ENCODE data around the gene ABCA13.

Gene ABCA13

GRCh38 chr7:48525736-48526732 lies 354.8 kb downstream of the ABCA13 start:
- Histone ChIP-seq H2AFZ (no peak overlapping the region), H3K36me3 (ENCODE audit: control insufficient read depth, insufficient read depth, low read length) (no peaks in the 10 kb centered on the region), H3K9me3 (ENCODE audit: control insufficient read depth, low read length) (no peaks in the 10 kb centered on the region), H3K27ac (no peak overlapping the region), H3K27me3 (ENCODE audit: control insufficient read depth, insufficient read depth, low read length) (no peaks in the 10 kb centered on the region), H3K4me1 (no peaks in the 10 kb centered on the region), H3K4me2 (ENCODE audit: low read length) (no peak overlapping the region), H3K9ac (no peak overlapping the region), H3K79me2 (no peaks in the 10 kb centered on the region), H3K4me3 (ENCODE audit: low read depth, low read length) (no peak overlapping the region)
- TF ChIP-seq, protein P1, sequence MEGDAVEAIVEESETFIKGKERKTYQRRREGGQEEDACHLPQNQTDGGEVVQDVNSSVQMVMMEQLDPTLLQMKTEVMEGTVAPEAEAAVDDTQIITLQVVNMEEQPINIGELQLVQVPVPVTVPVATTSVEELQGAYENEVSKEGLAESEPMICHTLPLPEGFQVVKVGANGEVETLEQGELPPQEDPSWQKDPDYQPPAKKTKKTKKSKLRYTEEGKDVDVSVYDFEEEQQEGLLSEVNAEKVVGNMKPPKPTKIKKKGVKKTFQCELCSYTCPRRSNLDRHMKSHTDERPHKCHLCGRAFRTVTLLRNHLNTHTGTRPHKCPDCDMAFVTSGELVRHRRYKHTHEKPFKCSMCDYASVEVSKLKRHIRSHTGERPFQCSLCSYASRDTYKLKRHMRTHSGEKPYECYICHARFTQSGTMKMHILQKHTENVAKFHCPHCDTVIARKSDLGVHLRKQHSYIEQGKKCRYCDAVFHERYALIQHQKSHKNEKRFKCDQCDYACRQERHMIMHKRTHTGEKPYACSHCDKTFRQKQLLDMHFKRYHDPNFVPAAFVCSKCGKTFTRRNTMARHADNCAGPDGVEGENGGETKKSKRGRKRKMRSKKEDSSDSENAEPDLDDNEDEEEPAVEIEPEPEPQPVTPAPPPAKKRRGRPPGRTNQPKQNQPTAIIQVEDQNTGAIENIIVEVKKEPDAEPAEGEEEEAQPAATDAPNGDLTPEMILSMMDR (IDR thresholded peaks at IDR 0.05): no peak

DNA sequence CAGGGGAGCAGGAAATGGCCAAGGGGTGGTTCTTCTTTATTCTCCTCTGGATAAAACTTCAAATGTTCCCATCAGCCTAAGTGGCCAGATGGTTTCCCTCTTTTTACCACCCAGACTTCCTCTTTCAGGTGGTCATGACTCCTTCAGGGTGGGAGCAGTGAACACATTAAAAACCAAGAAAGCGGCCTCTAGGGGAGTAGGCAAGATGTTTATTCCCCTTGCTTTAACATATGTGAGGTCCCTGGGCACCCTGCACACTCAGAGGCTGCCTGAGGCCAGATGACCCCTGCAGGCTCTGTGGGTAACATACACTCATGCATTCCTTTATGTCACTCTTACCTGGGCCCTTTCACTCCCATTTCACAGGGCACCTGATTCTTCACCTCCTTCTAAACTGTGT lies 357.4 kb downstream of the ABCA13 start:
- no peaks in the 10 kb centered on the region for H3K79me2 ChIP-seq
- no peak overlapping the region for H3K4me3 ChIP-seq (ENCODE audit: low read depth, low read length)
- no peak overlapping the region for H3K27ac ChIP-seq
- no peaks in the 10 kb centered on the region for H3K27me3 ChIP-seq (ENCODE audit: control insufficient read depth, insufficient read depth, low read length)
- TF ChIP-seq, protein P1 (IDR thresholded peaks at IDR 0.05): no peak
- no peaks in the 10 kb centered on the region for H3K36me3 ChIP-seq (ENCODE audit: control insufficient read depth, insufficient read depth, low read length)
- no peaks in the 10 kb centered on the region for H3K9me3 ChIP-seq (ENCODE audit: control insufficient read depth, low read length)
- no peak overlapping the region for H3K9ac ChIP-seq
- H2AFZ ChIP-seq: no peak overlapping the region
- no peak overlapping the region for H3K4me2 ChIP-seq (ENCODE audit: low read length)
- no peaks in the 10 kb centered on the region for H3K4me1 ChIP-seq

DNA sequence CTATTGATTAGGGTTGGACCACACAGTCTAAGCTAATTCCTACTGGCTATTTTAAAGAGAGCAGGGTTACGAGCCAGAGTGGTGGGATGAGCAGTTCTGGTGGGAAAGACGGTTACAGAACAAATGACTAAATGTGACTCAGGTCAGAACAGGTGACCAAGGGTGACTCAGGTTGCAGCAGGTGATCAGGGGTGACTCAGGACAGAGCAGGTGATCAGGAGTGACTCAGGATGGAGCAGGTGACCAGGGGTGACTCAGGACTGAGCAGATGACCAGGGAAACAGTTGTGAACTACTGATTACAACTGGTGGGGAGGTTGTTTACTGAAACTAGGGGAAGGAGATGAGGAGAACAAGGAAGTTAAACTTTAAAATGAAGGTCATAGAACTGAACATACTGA lies 366.3 kb downstream of the ABCA13 start:
- Histone ChIP-seq H3K9me3 (ENCODE audit: control insufficient read depth, low read length) (no peaks in the 10 kb centered on the region), H3K36me3 (ENCODE audit: control insufficient read depth, insufficient read depth, low read length) (no peaks in the 10 kb centered on the region), H2AFZ (no peak overlapping the region), H3K27ac (no peak overlapping the region), H3K4me1 (no peaks in the 10 kb centered on the region), H3K79me2 (no peaks in the 10 kb centered on the region), H3K4me3 (ENCODE audit: low read depth, low read length) (no peak overlapping the region), H3K9ac (no peak overlapping the region), H3K27me3 (ENCODE audit: control insufficient read depth, insufficient read depth, low read length) (no peaks in the 10 kb centered on the region), H3K4me2 (ENCODE audit: low read length) (no peak overlapping the region)
- TF ChIP-seq, protein P1 (IDR thresholded peaks at IDR 0.05): no peak

DNA sequence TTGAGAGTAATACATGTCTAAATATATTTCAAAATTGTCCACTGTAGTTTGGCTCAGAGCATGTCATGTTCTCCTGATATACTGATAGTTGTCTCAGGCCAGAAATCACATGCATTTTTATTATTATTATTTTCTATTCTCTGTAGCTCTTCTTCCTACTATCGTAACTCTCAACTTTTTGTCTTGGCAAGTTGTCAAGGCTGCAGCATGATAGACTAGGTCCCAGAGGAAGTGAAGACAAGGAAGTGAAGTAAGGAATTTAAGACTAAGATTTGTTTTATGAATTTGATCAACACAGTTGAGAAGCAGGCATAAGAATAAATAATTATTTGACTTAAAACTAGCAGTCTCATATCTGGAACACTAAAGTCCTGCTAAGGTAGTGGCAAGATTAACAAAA lies 369.5 kb downstream of the ABCA13 start:
- Histone ChIP-seq H3K9ac (no peak overlapping the region), H3K27me3 (ENCODE audit: control insufficient read depth, insufficient read depth, low read length) (no peaks in the 10 kb centered on the region), H3K79me2 (no peaks in the 10 kb centered on the region), H3K27ac (no peak overlapping the region), H3K4me3 (ENCODE audit: low read depth, low read length) (no peak overlapping the region), H3K4me1 (no peaks in the 10 kb centered on the region), H3K36me3 (ENCODE audit: control insufficient read depth, insufficient read depth, low read length) (no peaks in the 10 kb centered on the region), H3K4me2 (ENCODE audit: low read length) (no peak overlapping the region), H3K9me3 (ENCODE audit: control insufficient read depth, low read length) (no peaks in the 10 kb centered on the region), H2AFZ (no peak overlapping the region)
- TF ChIP-seq, protein P1 (IDR thresholded peaks at IDR 0.05): no peak

Data from parathyroid adenoma (tissue), 2 donors.